SK-N-SH treated with all-trans-retinoic acid at 6 μM for 48 hours (cell line): ENCODE measurements around the gene GPS2.

ENCODE experiments used
- ATAC-seq: fragments of 200-7000 bp; cut with Tn5 transposase; 3 replicates; pipeline ENCODE4 v1.9.1; 2020; ENCODE audit warnings: mild to moderate bottlenecking, moderate library complexity
- ARNTL ChIP-seq: fragments of 450-650 bp; formaldehyde crosslinking; IDR thresholded peaks from 2 replicates; pipeline ENCODE4 v1.5.0; 2020; ENCODE audit warnings: low read depth, mild to moderate bottlenecking, moderate library complexity, borderline replicate concordance
- BACH2 ChIP-seq: fragments of 250-450 bp; sonication (Bioruptor Pico); IDR thresholded peaks from 2 replicates; pipeline ENCODE4 v1.9.0; 2021; ENCODE audit warnings: mild to moderate bottlenecking, borderline replicate concordance
- CREB5 ChIP-seq: fragments of 250-450 bp; sonication (Bioruptor Pico); IDR thresholded peaks from 2 replicates; pipeline ENCODE4 v1.5.1; 2020; ENCODE audit warnings: low read depth, mild to moderate bottlenecking, moderate library complexity
- CSDC2 ChIP-seq: fragments of 250-450 bp; sonication (Bioruptor Pico); IDR thresholded peaks from 2 replicates; pipeline ENCODE4 v1.5.0; 2020; ENCODE audit warnings: mild to moderate bottlenecking, moderate library complexity
- CSRNP3 ChIP-seq: fragments of 250-450 bp; sonication (Bioruptor Pico); IDR thresholded peaks from 2 replicates; pipeline ENCODE4 v1.5.1; 2021; ENCODE audit warnings: mild to moderate bottlenecking, moderate library complexity
- GLIS3 ChIP-seq: fragments of 250-450 bp; sonication (Bioruptor Pico); IDR thresholded peaks from 2 replicates; pipeline ENCODE4 v1.5.0; 2020; ENCODE audit warnings: mild to moderate bottlenecking, moderate library complexity
- ISL1 ChIP-seq: fragments of 250-450 bp; sonication (Bioruptor Pico); IDR thresholded peaks from 2 replicates; pipeline ENCODE4 v2.1.2; 2022; ENCODE audit warnings: mild to moderate bottlenecking, moderate library complexity
- OSR1 ChIP-seq: fragments of 250-450 bp; sonication (Bioruptor Pico); IDR thresholded peaks from 2 replicates; pipeline ENCODE4 v1.8.0; 2022; ENCODE audit warnings: moderate library complexity, mild to moderate bottlenecking, inconsistent platforms
- PPARA ChIP-seq: fragments of 250-450 bp; sonication (Bioruptor Pico); IDR thresholded peaks from 2 replicates; pipeline ENCODE4 v1.5.0; 2020; ENCODE audit warnings: mild to moderate bottlenecking, borderline replicate concordance
- RARB ChIP-seq: fragments of 250-450 bp; sonication (Bioruptor Pico); IDR thresholded peaks from 2 replicates; pipeline ENCODE4 v1.8.0; 2021; ENCODE audit warnings: mild to moderate bottlenecking, moderate library complexity
- SNAI2 ChIP-seq: fragments of 250-450 bp; sonication (Bioruptor Pico); IDR thresholded peaks from 2 replicates; pipeline ENCODE4 v1.5.0; 2020; ENCODE audit warnings: mild to moderate bottlenecking, moderate library complexity
- TCF4 ChIP-seq: fragments of 250-450 bp; sonication (Bioruptor Pico); IDR thresholded peaks from 2 replicates; pipeline ENCODE4 v1.8.0; 2021; ENCODE audit warnings: mild to moderate bottlenecking, moderate library complexity, borderline replicate concordance
- TOX ChIP-seq: fragments of 250-450 bp; sonication (Bioruptor Pico); IDR thresholded peaks from 2 replicates; pipeline ENCODE4 v1.8.0; 2021; ENCODE audit warnings: mild to moderate bottlenecking, moderate library complexity, borderline replicate concordance
- ZC3H10 ChIP-seq: fragments of 250-450 bp; sonication (Bioruptor Pico); IDR thresholded peaks from 2 replicates; pipeline ENCODE4 v1.5.1; 2021; ENCODE audit warnings: mild to moderate bottlenecking, moderate library complexity
- ZFP3 ChIP-seq: fragments of 250-450 bp; sonication (Bioruptor Pico); IDR thresholded peaks from 2 replicates; pipeline ENCODE4 v1.5.0; 2020; ENCODE audit warnings: mild to moderate bottlenecking, moderate library complexity
- ZFP30 ChIP-seq: fragments of 450-650 bp; formaldehyde crosslinking; IDR thresholded peaks from 2 replicates; pipeline ENCODE4 v1.5.0; 2022; ENCODE audit warnings: mild to moderate bottlenecking, moderate library complexity
- ZNF565 ChIP-seq: fragments of 450-650 bp; formaldehyde crosslinking; conservative IDR thresholded peaks from 2 replicates; pipeline ENCODE4 v1.5.0; 2020; ENCODE audit warnings: low read depth, mild to moderate bottlenecking, moderate library complexity
- ZNF70 ChIP-seq: fragments of 450-650 bp; formaldehyde crosslinking; IDR thresholded peaks from 2 replicates; pipeline ENCODE4 v1.5.0; 2020; ENCODE audit warnings: mild to moderate bottlenecking, moderate library complexity
- ZNF8 ChIP-seq: fragments of 450-650 bp; formaldehyde crosslinking; IDR thresholded peaks from 2 replicates; pipeline ENCODE4 v1.5.0; 2020; ENCODE audit warnings: mild to moderate bottlenecking, moderate library complexity
- TF ChIP-seq, protein P1 (sequence below): fragments of 250-450 bp; sonication (Bioruptor Pico); IDR thresholded peaks from 2 replicates; pipeline ENCODE4 v1.8.0; 2020; ENCODE audit warnings: mild to moderate bottlenecking, moderate library complexity, borderline replicate concordance
- TF ChIP-seq, protein P2 (sequence below): fragments of 250-450 bp; sonication (Bioruptor Pico); IDR thresholded peaks from 2 replicates; pipeline ENCODE4 v1.8.0; 2021; ENCODE audit warnings: low read depth, mild to moderate bottlenecking, moderate library complexity, borderline replicate concordance
- TF ChIP-seq, protein P3 (sequence below): fragments of 250-450 bp; sonication (Bioruptor Pico); IDR thresholded peaks from 2 replicates; pipeline ENCODE4 v1.5.0; 2020; ENCODE audit warnings: mild to moderate bottlenecking, moderate library complexity

GPS2 gene

GRCh38 chr17:7328840-7329373 is 13.7 kb upstream of the GPS2 start, which contains the start of gene NEURL4:
Gene NEURL4 (minus strand): TSS chr17:7329335. CDS start chr17:7329312, 23 bp downstream.
- peak; percentile 49 for ATAC-seq

GRCh38 chr17:7328009-7328408 is 12.8 kb upstream of the GPS2 start:
- TF ChIP-seq, protein P1, sequence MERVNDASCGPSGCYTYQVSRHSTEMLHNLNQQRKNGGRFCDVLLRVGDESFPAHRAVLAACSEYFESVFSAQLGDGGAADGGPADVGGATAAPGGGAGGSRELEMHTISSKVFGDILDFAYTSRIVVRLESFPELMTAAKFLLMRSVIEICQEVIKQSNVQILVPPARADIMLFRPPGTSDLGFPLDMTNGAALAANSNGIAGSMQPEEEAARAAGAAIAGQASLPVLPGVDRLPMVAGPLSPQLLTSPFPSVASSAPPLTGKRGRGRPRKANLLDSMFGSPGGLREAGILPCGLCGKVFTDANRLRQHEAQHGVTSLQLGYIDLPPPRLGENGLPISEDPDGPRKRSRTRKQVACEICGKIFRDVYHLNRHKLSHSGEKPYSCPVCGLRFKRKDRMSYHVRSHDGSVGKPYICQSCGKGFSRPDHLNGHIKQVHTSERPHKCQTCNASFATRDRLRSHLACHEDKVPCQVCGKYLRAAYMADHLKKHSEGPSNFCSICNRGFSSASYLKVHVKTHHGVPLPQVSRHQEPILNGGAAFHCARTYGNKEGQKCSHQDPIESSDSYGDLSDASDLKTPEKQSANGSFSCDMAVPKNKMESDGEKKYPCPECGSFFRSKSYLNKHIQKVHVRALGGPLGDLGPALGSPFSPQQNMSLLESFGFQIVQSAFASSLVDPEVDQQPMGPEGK: no peak
- TF ChIP-seq BACH2 (no peak), ISL1 (CRISPR knock-in tag) (no peak), ZNF8 (CRISPR knock-in tag) (no peak), ZC3H10 (no peak), ZFP3 (no peak), CSRNP3 (CRISPR knock-in tag) (no peak)
- no peak for ATAC-seq

More at GRCh38 chr17:7328840-7329373, 13.7 kb upstream of the GPS2 start, which contains the start of gene NEURL4:
- TF ChIP-seq, protein P2, sequence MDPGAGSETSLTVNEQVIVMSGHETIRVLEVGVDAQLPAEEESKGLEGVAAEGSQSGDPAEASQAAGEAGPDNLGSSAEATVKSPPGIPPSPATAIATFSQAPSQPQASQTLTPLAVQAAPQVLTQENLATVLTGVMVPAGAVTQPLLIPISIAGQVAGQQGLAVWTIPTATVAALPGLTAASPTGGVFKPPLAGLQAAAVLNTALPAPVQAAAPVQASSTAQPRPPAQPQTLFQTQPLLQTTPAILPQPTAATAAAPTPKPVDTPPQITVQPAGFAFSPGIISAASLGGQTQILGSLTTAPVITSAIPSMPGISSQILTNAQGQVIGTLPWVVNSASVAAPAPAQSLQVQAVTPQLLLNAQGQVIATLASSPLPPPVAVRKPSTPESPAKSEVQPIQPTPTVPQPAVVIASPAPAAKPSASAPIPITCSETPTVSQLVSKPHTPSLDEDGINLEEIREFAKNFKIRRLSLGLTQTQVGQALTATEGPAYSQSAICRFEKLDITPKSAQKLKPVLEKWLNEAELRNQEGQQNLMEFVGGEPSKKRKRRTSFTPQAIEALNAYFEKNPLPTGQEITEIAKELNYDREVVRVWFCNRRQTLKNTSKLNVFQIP (CRISPR knock-in tag): no peak
- TF ChIP-seq CSRNP3 (CRISPR knock-in tag) (no peak), BACH2 (no peak), ARNTL (CRISPR knock-in tag) (no peak), CSDC2 (CRISPR knock-in tag) (no peak), RARB (no peak), ZNF565 (CRISPR knock-in tag) (no peak), TCF4 (CRISPR knock-in tag) (no peak)
- TF ChIP-seq, protein P3, sequence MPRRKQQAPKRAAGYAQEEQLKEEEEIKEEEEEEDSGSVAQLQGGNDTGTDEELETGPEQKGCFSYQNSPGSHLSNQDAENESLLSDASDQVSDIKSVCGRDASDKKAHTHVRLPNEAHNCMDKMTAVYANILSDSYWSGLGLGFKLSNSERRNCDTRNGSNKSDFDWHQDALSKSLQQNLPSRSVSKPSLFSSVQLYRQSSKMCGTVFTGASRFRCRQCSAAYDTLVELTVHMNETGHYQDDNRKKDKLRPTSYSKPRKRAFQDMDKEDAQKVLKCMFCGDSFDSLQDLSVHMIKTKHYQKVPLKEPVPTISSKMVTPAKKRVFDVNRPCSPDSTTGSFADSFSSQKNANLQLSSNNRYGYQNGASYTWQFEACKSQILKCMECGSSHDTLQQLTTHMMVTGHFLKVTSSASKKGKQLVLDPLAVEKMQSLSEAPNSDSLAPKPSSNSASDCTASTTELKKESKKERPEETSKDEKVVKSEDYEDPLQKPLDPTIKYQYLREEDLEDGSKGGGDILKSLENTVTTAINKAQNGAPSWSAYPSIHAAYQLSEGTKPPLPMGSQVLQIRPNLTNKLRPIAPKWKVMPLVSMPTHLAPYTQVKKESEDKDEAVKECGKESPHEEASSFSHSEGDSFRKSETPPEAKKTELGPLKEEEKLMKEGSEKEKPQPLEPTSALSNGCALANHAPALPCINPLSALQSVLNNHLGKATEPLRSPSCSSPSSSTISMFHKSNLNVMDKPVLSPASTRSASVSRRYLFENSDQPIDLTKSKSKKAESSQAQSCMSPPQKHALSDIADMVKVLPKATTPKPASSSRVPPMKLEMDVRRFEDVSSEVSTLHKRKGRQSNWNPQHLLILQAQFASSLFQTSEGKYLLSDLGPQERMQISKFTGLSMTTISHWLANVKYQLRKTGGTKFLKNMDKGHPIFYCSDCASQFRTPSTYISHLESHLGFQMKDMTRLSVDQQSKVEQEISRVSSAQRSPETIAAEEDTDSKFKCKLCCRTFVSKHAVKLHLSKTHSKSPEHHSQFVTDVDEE (CRISPR knock-in tag): no peak

- no peak for ATAC-seq
- TF ChIP-seq ZFP3: no peak
- no peak for TF ChIP-seq CSRNP3 (CRISPR knock-in tag)
- TF ChIP-seq OSR1: no peak
- no peak for TF ChIP-seq PPARA (CRISPR knock-in tag)
- TF ChIP-seq CSDC2 (CRISPR knock-in tag): no peak
- TF ChIP-seq ZNF8 (CRISPR knock-in tag): no peak
- TF ChIP-seq TOX (CRISPR knock-in tag): no peak
- TF ChIP-seq, protein P1: no peak
- TF ChIP-seq SNAI2 (CRISPR knock-in tag): no peak
- no peak for TF ChIP-seq ZC3H10
- TF ChIP-seq GLIS3 (CRISPR knock-in tag): no peak
- no peak for TF ChIP-seq BACH2
- TF ChIP-seq ZNF70 (CRISPR knock-in tag): no peak
- TF ChIP-seq ISL1 (CRISPR knock-in tag): no peak
- no peak for TF ChIP-seq ZNF565 (CRISPR knock-in tag)
- TF ChIP-seq ZFP30 (CRISPR knock-in tag): no peak
- no peak for TF ChIP-seq CREB5 (CRISPR knock-in tag)
Measured at GRCh38 chr17:7327501-7327900, 12.3 kb upstream of the GPS2 start.
